PC-9 (cell line): ENCODE measurements around the gene SLC22A4. TPM values are rescaled to one million over a fixed set of nuclear protein-coding genes. Genes with fewer than 3 reads are reported as not detected.

Experiments
- BruUV-seq: library from RNA; stranded (reverse); fragments of 400-500 nt; replicated peaks from 2 replicates; lab custom pipeline; 2021; lab: Mats Ljungman, UMichigan
- CTCF ChIA-PET: fragments of 300-600 bp; sonication (Branson Sonifier 250); formaldehyde crosslinking; loops from one replicate; lab custom pipeline; 2022; ENCODE audit warnings: antibody characterized with exemption; lab: Charles Lee
- POLR2A ChIA-PET: fragments of 300-600 bp; sonication (Branson Sonifier 250); formaldehyde crosslinking; loops from one replicate; lab custom pipeline; 2022; ENCODE audit warnings: antibody characterized with exemption; ENCODE audit not compliant: unreplicated experiment; lab: Charles Lee
- DNase-seq, 2 experiments: peaks; one replicate each; pipeline versions ENCODE4 v3.0.0 to v3.0.0-alpha.2; 2015 to 2022; ENCODE audit warnings: mixed read lengths in 1 of 2
- H2AFZ ChIP-seq: fragments of 200-600 bp; sonication (generic); 2 replicates; pipeline ENCODE4 v1.8.1; 2017; ENCODE audit warnings: antibody characterized with exemption
- H3F3A ChIP-seq: fragments of 200-600 bp; sonication (generic); 2 replicates; pipeline ENCODE4 v1.8.1; 2017; ENCODE audit warnings: antibody characterized with exemption, mild to moderate bottlenecking, low read depth; ENCODE audit not compliant: insufficient read depth
- H3K27ac ChIP-seq: fragments of 200-600 bp; sonication (generic); 2 replicates; pipeline ENCODE4 v1.6.1; 2016; ENCODE audit warnings: mixed run types
- H3K27me3 ChIP-seq: fragments of 200-600 bp; sonication (generic); 2 replicates; pipeline ENCODE4 v1.6.1; 2016; ENCODE audit warnings: low read depth, mixed run types; ENCODE audit not compliant: insufficient read depth
- H3K36me3 ChIP-seq: fragments of 200-600 bp; sonication (generic); 2 replicates; pipeline ENCODE4 v1.6.1; 2016; ENCODE audit warnings: low read depth, mixed run types
- H3K4me1 ChIP-seq: fragments of 200-600 bp; sonication (generic); replicated peaks from 2 replicates; pipeline ENCODE4 v1.6.1; 2016; ENCODE audit warnings: mixed run types; ENCODE audit not compliant: insufficient read depth
- H3K4me2 ChIP-seq: fragments of 200-600 bp; sonication (generic); 2 replicates; pipeline ENCODE4 v1.6.1; 2017; ENCODE audit warnings: mixed run types
- H3K4me3 ChIP-seq: fragments of 200-600 bp; sonication (generic); 2 replicates; pipeline ENCODE4 v1.6.1; 2016; ENCODE audit warnings: mixed run types
- H3K79me2 ChIP-seq: fragments of 200-600 bp; sonication (generic); 2 replicates; pipeline ENCODE4 v1.6.1; 2017; ENCODE audit warnings: low read depth, mixed run types
- H3K9me2 ChIP-seq: fragments of 200-600 bp; sonication (generic); 2 replicates; pipeline ENCODE4 v1.8.1; 2017; ENCODE audit warnings: mild to moderate bottlenecking; ENCODE audit not compliant: insufficient read depth
- H3K9me3 ChIP-seq: fragments of 200-600 bp; sonication (generic); 2 replicates; pipeline ENCODE4 v1.8.1; 2016; ENCODE audit warnings: low read depth; ENCODE audit not compliant: insufficient read depth
- H4K20me1 ChIP-seq: fragments of 200-600 bp; sonication (generic); 2 replicates; pipeline ENCODE4 v1.8.1; 2017; ENCODE audit not compliant: insufficient read depth
- CTCF ChIP-seq: fragments of 200-600 bp; sonication (generic); conservative IDR thresholded peaks from 2 replicates; pipeline ENCODE4 v1.6.1; 2017; ENCODE audit warnings: mixed run types, antibody characterized with exemption, mild to moderate bottlenecking, moderate library complexity
- EZH2 ChIP-seq: fragments of 200-600 bp; sonication (generic); IDR thresholded peaks from 2 replicates; pipeline ENCODE4 v1.8.0; 2017; ENCODE audit warnings: antibody characterized with exemption, low read depth
- intact Hi-C: fragments of 100-400 bp; cut with micrococcal nuclease; formaldehyde crosslinking; loops from one replicate; pipeline ENCODE4 v1.10.0; 2022; ENCODE audit not compliant: unreplicated experiment
- total RNA-seq: library from RNA; stranded (reverse); gene quantifications from 2 replicates; pipeline ENCODE4 v1.2.3, GENCODE V29; 2021

SLC22A4 gene
- total RNA-seq, 1 experiment from 2014 or later = 4.2 TPM

- Histone ChIP-seq H3K27me3 (no peaks in the 10 kb centered on the region), H3K4me3 (no peak overlapping the region), H3F3A (peaks cover 23% of the 10 kb centered on the region), H3K9me3 (no peaks in the 10 kb centered on the region), H3K27ac (no peak overlapping the region), H3K36me3 (no peaks in the 10 kb centered on the region), H3K4me2 (no peak overlapping the region), H4K20me1 (no peaks in the 10 kb centered on the region), H3K9me2 (no peaks in the 10 kb centered on the region), H3K4me1 (peaks cover 35% of the 10 kb centered on the region), H2AFZ (no peak overlapping the region), H3K79me2 (peaks cover 19% of the 10 kb centered on the region; the same call in 1 of the 2 replicates)
- BruUV-seq = no TSS peak
- ChIA-PET CTCF (no interaction called here), POLR2A (no interaction called here)
- TF ChIP-seq CTCF = no peak
- TF ChIP-seq EZH2 = no peak
- peak in 1 of 2 experiments; percentile 50 for DNase-seq
- intact Hi-C loops = loop anchor here (10.0 kb wide), 2 partner anchors 196 to 234 kb away; partner anchors contain the start of genes IL3 and IRF1
Measured at GRCh38 chr5:132298298-132299212, 4.4 kb downstream of the SLC22A4 start.

GRCh38 chr5:132299917-132300316 lies 5.7 kb downstream of the SLC22A4 start:
- no peaks in the 10 kb centered on the region for H3K9me3 ChIP-seq
- H3F3A ChIP-seq = peaks cover 15% of the 10 kb centered on the region
- no peaks in the 10 kb centered on the region for H4K20me1 ChIP-seq
- peaks cover 19% of the 10 kb centered on the region; the same call in 1 of the 2 replicates for H3K79me2 ChIP-seq
- no peak overlapping the region for H3K4me3 ChIP-seq
- no peaks in the 10 kb centered on the region for H3K36me3 ChIP-seq
- TF ChIP-seq EZH2 = no peak
- no peak for TF ChIP-seq CTCF
- H2AFZ ChIP-seq = no peak overlapping the region
- POLR2A ChIA-PET = no interaction called here
- no peaks in the 10 kb centered on the region for H3K9me2 ChIP-seq
- no peak overlapping the region for H3K4me2 ChIP-seq
- peaks cover 35% of the 10 kb centered on the region for H3K4me1 ChIP-seq
- CTCF ChIA-PET = no interaction called here
- no TSS peak for BruUV-seq
- intact Hi-C loops = loop anchor here (10.0 kb wide), 2 partner anchors 195 to 235 kb away; partner anchors contain the start of genes IL3 and IRF1
- H3K27me3 ChIP-seq = no peaks in the 10 kb centered on the region
- no peak overlapping the region for H3K27ac ChIP-seq
- peak in 1 of 2 experiments; percentile 64 for DNase-seq

- ChIA-PET CTCF (no interaction called here), POLR2A (interaction anchor here (0.7 kb wide), 1 partner anchor 65 kb away, joined by 3 read pairs; no protein-coding TSS in a partner anchor)
- H3K27me3 ChIP-seq = no peaks in the 10 kb centered on the region
- H3K4me1 ChIP-seq = peaks cover 30% of the 10 kb centered on the region
- no peaks in the 10 kb centered on the region for H3K9me3 ChIP-seq
- no peak for TF ChIP-seq CTCF
- TF ChIP-seq EZH2 = no peak
- no peak overlapping the region for H3K4me2 ChIP-seq
- no peaks in the 10 kb centered on the region for H3K36me3 ChIP-seq
- no peaks in the 10 kb centered on the region for H3K9me2 ChIP-seq
- H2AFZ ChIP-seq = no peak overlapping the region
- intact Hi-C loops = no loop called here
- H3K4me3 ChIP-seq = no peak overlapping the region
- BruUV-seq = no TSS peak
- H3F3A ChIP-seq = peaks cover 10% of the 10 kb centered on the region; the same call in 1 of the 2 replicates
- H3K79me2 ChIP-seq = peaks cover 18% of the 10 kb centered on the region; the same call in 1 of the 2 replicates
- H3K27ac ChIP-seq = no peak overlapping the region
- peak; percentile 28 to 41 for DNase-seq
- H4K20me1 ChIP-seq = no peaks in the 10 kb centered on the region
Measured at GRCh38 chr5:132300577-132301343, 6.6 kb downstream of the SLC22A4 start.
